ENCODE measurements around the gene SMNDC1. TPM values are rescaled to one million over a fixed set of nuclear protein-coding genes. Genes with fewer than 3 reads are reported as not detected.

SMNDC1 gene
- total and polyA plus RNA-seq, 4 donors = 11.8 to 29.2 (median 18.8) TPM

GRCh38 chr10:110349831-110350230, 45.1 kb upstream of the SMNDC1 start:
- TF ChIP-seq CTCF (IDR thresholded peaks at IDR 0.05; ENCODE audit: control extremely low read depth, extremely low read depth) = no peak
- no peak overlapping the region for H3K27ac ChIP-seq (ENCODE audit: low read depth in 1 of 2, low read length in 1 of 2)
- H3K9ac ChIP-seq (ENCODE audit: insufficient read depth in 1 of 2, low read length in 2 of 2) = no peak overlapping the region
- H3K36me3 ChIP-seq (ENCODE audit: control insufficient read depth in 4 of 4, insufficient read depth in 4 of 4, low read length in 4 of 4) = no peaks in the 10 kb centered on the region
- WGBS, 2 donors = 83 to 87% methylated on average over 3 of the region's 3 CpGs
- no peak for DNase-seq
- H3K27me3 ChIP-seq (ENCODE audit: control insufficient read depth in 3 of 3, insufficient read depth in 3 of 3, low read length in 2 of 3) = peaks cover 0 to 15% (median 0%) of the 10 kb centered on the region in 3 donors
- H3K4me1 ChIP-seq (ENCODE audit: control insufficient read depth in 5 of 5, insufficient read depth in 5 of 5, low read length in 5 of 5) = peaks cover 0 to 4% (median 0%) of the 10 kb centered on the region in 5 donors
- no peak for ATAC-seq (ENCODE audit: insufficient read depth, low FRiP score)
- H3K4me3 ChIP-seq = no peak overlapping the region
- H3K9me3 ChIP-seq (ENCODE audit: control insufficient read depth in 4 of 4, insufficient read depth in 3 of 4, low read length in 3 of 4) = no peaks in the 10 kb centered on the region

GRCh38 chr10:110349386-110349785, 44.7 kb upstream of the SMNDC1 start:
- no peak for DNase-seq
- Histone ChIP-seq H3K4me1 (ENCODE audit: control insufficient read depth in 5 of 5, insufficient read depth in 5 of 5, low read length in 5 of 5) (peaks cover 0 to 4% (median 0%) of the 10 kb centered on the region in 5 donors), H3K36me3 (ENCODE audit: control insufficient read depth in 4 of 4, insufficient read depth in 4 of 4, low read length in 4 of 4) (no peaks in the 10 kb centered on the region), H3K27me3 (ENCODE audit: control insufficient read depth in 3 of 3, insufficient read depth in 3 of 3, low read length in 2 of 3) (peaks cover 0 to 15% (median 0%) of the 10 kb centered on the region in 3 donors), H3K4me3 (no peak overlapping the region), H3K9ac (ENCODE audit: insufficient read depth in 1 of 2, low read length in 2 of 2) (no peak overlapping the region), H3K27ac (ENCODE audit: low read depth in 1 of 2, low read length in 1 of 2) (no peak overlapping the region), H3K9me3 (ENCODE audit: control insufficient read depth in 4 of 4, insufficient read depth in 3 of 4, low read length in 3 of 4) (no peaks in the 10 kb centered on the region)
- ATAC-seq (ENCODE audit: insufficient read depth, low FRiP score) = no peak
- 70 to 72% methylated on average over 5 of the region's 5 CpGs for WGBS, 2 donors
- TF ChIP-seq CTCF (IDR thresholded peaks at IDR 0.05; ENCODE audit: control extremely low read depth, extremely low read depth) = no peak

GRCh38 chr10:110348336-110348735, 43.6 kb upstream of the SMNDC1 start:
- no peak for TF ChIP-seq CTCF (IDR thresholded peaks at IDR 0.05; ENCODE audit: control extremely low read depth, extremely low read depth)
- peaks cover 0 to 3% (median 0%) of the 10 kb centered on the region in 5 donors for H3K4me1 ChIP-seq (ENCODE audit: control insufficient read depth in 5 of 5, insufficient read depth in 5 of 5, low read length in 5 of 5)
- peaks cover 0 to 2% (median 0%) of the 10 kb centered on the region in 4 donors for H3K9me3 ChIP-seq (ENCODE audit: control insufficient read depth in 4 of 4, insufficient read depth in 3 of 4, low read length in 3 of 4)
- H3K9ac ChIP-seq (ENCODE audit: insufficient read depth in 1 of 2, low read length in 2 of 2) = no peak overlapping the region
- H3K4me3 ChIP-seq = no peak overlapping the region
- no peaks in the 10 kb centered on the region for H3K36me3 ChIP-seq (ENCODE audit: control insufficient read depth in 4 of 4, insufficient read depth in 4 of 4, low read length in 4 of 4)
- peaks cover 0 to 12% (median 0%) of the 10 kb centered on the region in 3 donors for H3K27me3 ChIP-seq (ENCODE audit: control insufficient read depth in 3 of 3, insufficient read depth in 3 of 3, low read length in 2 of 3)
- H3K27ac ChIP-seq (ENCODE audit: low read depth in 1 of 2, low read length in 1 of 2) = no peak overlapping the region
- ATAC-seq (ENCODE audit: insufficient read depth, low FRiP score) = no peak
- no peak for DNase-seq

GRCh38 chr10:110346914-110347313, 42.2 kb upstream of the SMNDC1 start:
- Histone ChIP-seq H3K9ac (ENCODE audit: insufficient read depth in 1 of 2, low read length in 2 of 2) (no peak overlapping the region), H3K36me3 (ENCODE audit: control insufficient read depth in 4 of 4, insufficient read depth in 4 of 4, low read length in 4 of 4) (no peaks in the 10 kb centered on the region), H3K9me3 (ENCODE audit: control insufficient read depth in 4 of 4, insufficient read depth in 3 of 4, low read length in 3 of 4) (peaks cover 0 to 2% (median 0%) of the 10 kb centered on the region in 4 donors), H3K27ac (ENCODE audit: low read depth in 1 of 2, low read length in 1 of 2) (no peak overlapping the region), H3K4me1 (ENCODE audit: control insufficient read depth in 5 of 5, insufficient read depth in 5 of 5, low read length in 5 of 5) (no peaks in the 10 kb centered on the region), H3K4me3 (no peak overlapping the region), H3K27me3 (ENCODE audit: control insufficient read depth in 3 of 3, insufficient read depth in 3 of 3, low read length in 2 of 3) (peaks cover 0 to 5% (median 0%) of the 10 kb centered on the region in 3 donors)
- TF ChIP-seq CTCF (IDR thresholded peaks at IDR 0.05; ENCODE audit: control extremely low read depth, extremely low read depth) = no peak
- DNase-seq (no peak), ATAC-seq (ENCODE audit: insufficient read depth, low FRiP score) (no peak)
- WGBS, 2 donors = 96 to 99% methylated on average over 4 of the region's 4 CpGs

Data from lung (tissue), 12 donors.